Memory B cell (primary cell): ENCODE measurements around the gene KDSR.

ENCODE experiments used
- ATAC-seq: fragments of 150-1000 bp; cut with Tn5 transposase; 2 replicates; pipeline ENCODE4 v1.10.0; 2021; ENCODE audit warnings: low read depth, mild to moderate bottlenecking, moderate library complexity
- DNase-seq, 2 donors: peaks; one replicate each; pipeline ENCODE4 v3.0.0; 2022; ENCODE audit warnings: low spot score in 2 of 2
- H3K27ac Mint-ChIP-seq: one replicate; pipeline ENCODE4 v1.8.0; 2022; ENCODE audit warnings: mild to moderate bottlenecking, moderate library complexity, mixed read lengths
- H3K27me3 Mint-ChIP-seq: one replicate; pipeline ENCODE4 v1.8.0; 2022; ENCODE audit warnings: mixed read lengths
- H3K36me3 Mint-ChIP-seq: one replicate; pipeline ENCODE4 v1.8.0; 2022; ENCODE audit warnings: mild to moderate bottlenecking, mixed read lengths
- H3K4me1 Mint-ChIP-seq: one replicate; pipeline ENCODE4 v1.8.0; 2022; ENCODE audit warnings: mixed read lengths
- H3K4me3 Mint-ChIP-seq: one replicate; pipeline ENCODE4 v1.8.0; 2022; ENCODE audit warnings: mild to moderate bottlenecking, moderate library complexity, mixed read lengths
- H3K9me3 Mint-ChIP-seq: one replicate; pipeline ENCODE4 v1.8.0; 2022; ENCODE audit warnings: mixed read lengths

The KDSR gene, protein sequence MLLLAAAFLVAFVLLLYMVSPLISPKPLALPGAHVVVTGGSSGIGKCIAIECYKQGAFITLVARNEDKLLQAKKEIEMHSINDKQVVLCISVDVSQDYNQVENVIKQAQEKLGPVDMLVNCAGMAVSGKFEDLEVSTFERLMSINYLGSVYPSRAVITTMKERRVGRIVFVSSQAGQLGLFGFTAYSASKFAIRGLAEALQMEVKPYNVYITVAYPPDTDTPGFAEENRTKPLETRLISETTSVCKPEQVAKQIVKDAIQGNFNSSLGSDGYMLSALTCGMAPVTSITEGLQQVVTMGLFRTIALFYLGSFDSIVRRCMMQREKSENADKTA

DNA sequence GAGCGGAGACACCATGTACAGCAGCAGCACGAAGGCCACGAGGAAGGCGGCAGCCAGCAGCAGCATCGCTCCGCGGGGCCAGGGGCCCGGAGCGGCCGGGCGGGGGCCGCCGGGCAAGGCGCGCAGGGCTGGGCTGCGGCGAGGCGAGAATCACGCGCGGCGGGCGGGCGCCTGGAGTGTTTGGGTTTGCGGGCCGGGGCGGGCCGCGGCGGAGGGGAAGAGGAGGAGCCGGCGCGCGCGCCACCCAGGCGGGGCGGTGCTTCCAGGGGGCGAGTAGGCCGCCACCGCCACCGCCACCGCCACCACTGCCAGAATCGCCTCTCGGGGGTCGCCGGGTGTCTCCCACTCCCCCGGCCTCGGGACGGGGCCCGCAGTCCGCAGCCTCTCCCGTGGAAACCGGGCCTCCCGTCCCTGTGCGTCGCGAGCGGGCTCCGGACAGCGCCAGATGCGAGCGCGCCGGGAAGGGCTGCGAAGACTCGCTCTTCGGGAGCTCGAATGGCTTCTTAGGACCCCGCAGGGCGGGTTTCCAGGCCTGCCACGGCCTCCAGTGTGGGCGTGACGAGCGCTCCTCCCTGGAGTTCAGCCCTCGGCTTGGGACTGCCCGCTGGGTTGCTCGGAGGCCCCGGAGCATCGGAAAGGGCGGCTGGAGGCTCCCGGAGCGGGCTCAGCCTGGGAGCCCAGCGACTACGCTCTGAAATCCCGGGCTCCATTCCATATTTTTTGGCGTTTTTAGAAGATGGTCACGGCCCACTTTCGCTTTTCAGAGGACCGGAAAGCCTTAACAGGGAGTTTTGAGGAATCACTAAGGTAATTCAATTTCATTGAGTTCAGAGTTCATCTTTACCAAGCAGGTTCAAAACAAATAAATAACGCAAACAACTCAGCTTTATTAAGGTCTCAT is at the start of gene KDSR:
TSS of gene KDSR (minus strand) at position 154 of the 901 bp plus-strand sequence. CDS start at position 66, 88 bp downstream.
- H3K36me3 Mint-ChIP-seq: peaks cover 3% of the 10 kb centered on the region
- peak within 1 kb of the TSS; percentile 90 for H3K4me3 Mint-ChIP-seq
- ATAC-seq: peak; percentile 93
- peak within 1 kb of the TSS; percentile 84 for H3K27ac Mint-ChIP-seq
- peaks cover 17% of the 10 kb centered on the region for H3K4me1 Mint-ChIP-seq
- DNase-seq: peak; percentile 80 to 87
- H3K9me3 Mint-ChIP-seq: peaks cover 4% of the 10 kb centered on the region
- H3K27me3 Mint-ChIP-seq: no peaks in the 10 kb centered on the region

DNA sequence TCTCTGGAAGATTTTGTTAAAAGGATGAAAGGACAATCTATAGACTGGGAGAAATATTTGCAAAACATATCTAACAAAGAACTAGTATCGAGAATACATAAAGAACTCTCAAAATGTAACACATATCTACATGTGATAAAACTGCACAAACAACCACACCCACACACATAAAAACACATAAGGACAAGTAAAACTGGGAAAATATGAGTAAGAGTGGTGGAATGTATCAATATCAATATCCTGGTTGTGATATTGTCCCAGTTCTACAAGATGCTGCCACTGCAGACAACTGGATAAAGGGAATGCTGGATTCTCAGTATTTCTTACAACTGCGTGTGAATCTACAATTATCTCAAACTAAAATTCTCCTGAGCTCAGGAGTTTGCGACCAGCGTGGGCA is 45.9 kb upstream of the KDSR start:
- peaks cover 25% of the 10 kb centered on the region for H3K36me3 Mint-ChIP-seq
- H3K9me3 Mint-ChIP-seq: no peaks in the 10 kb centered on the region
- H3K4me1 Mint-ChIP-seq: peaks cover 10% of the 10 kb centered on the region
- H3K27ac Mint-ChIP-seq: no peak overlapping the region
- no peak overlapping the region for H3K4me3 Mint-ChIP-seq
- no peak for DNase-seq
- H3K27me3 Mint-ChIP-seq: no peaks in the 10 kb centered on the region
- ATAC-seq: no peak

GRCh38 chr18:63410792-63411191 is 43.8 kb upstream of the KDSR start:
- peaks cover 13% of the 10 kb centered on the region for H3K4me1 Mint-ChIP-seq
- no peaks in the 10 kb centered on the region for H3K27me3 Mint-ChIP-seq
- peaks cover 35% of the 10 kb centered on the region for H3K36me3 Mint-ChIP-seq
- no peaks in the 10 kb centered on the region for H3K9me3 Mint-ChIP-seq
- no peak overlapping the region for H3K27ac Mint-ChIP-seq
- DNase-seq: no peak
- no peak for ATAC-seq
- H3K4me3 Mint-ChIP-seq: no peak overlapping the region

- Mint-ChIP-seq H3K9me3 (no peaks in the 10 kb centered on the region), H3K27me3 (no peaks in the 10 kb centered on the region), H3K4me3 (no peak overlapping the region), H3K4me1 (peaks cover 9% of the 10 kb centered on the region), H3K36me3 (peaks cover 28% of the 10 kb centered on the region), H3K27ac (no peak overlapping the region)
- ATAC-seq (no peak), DNase-seq (no peak)
Observed at GRCh38 chr18:63409301-63409700, 42.3 kb upstream of the KDSR start.

GRCh38 chr18:63407734-63408133 is 40.7 kb upstream of the KDSR start:
- H3K4me1 Mint-ChIP-seq: peaks cover 5% of the 10 kb centered on the region

GRCh38 chr18:63405986-63406385 is 39.0 kb upstream of the KDSR start:
- no peak for ATAC-seq

More at GRCh38 chr18:63407734-63408133, 40.7 kb upstream of the KDSR start:
- Mint-ChIP-seq H3K27me3 (no peaks in the 10 kb centered on the region), H3K4me3 (no peak overlapping the region), H3K9me3 (no peaks in the 10 kb centered on the region), H3K36me3 (peaks cover 29% of the 10 kb centered on the region), H3K27ac (no peak overlapping the region)
- ATAC-seq: no peak
- no peak for DNase-seq

GRCh38 chr18:63402246-63403162 is 35.5 kb upstream of the KDSR start:
- ATAC-seq: no peak
- Mint-ChIP-seq H3K36me3 (peaks cover 23% of the 10 kb centered on the region), H3K4me1 (peaks cover 2% of the 10 kb centered on the region), H3K4me3 (no peak overlapping the region), H3K27me3 (no peaks in the 10 kb centered on the region), H3K27ac (no peak overlapping the region), H3K9me3 (no peaks in the 10 kb centered on the region)
- DNase-seq: no peak

More at GRCh38 chr18:63405986-63406385, 39.0 kb upstream of the KDSR start:
- Mint-ChIP-seq H3K4me1 (peaks cover 3% of the 10 kb centered on the region), H3K36me3 (peaks cover 35% of the 10 kb centered on the region), H3K27me3 (no peaks in the 10 kb centered on the region), H3K27ac (no peak overlapping the region), H3K4me3 (no peak overlapping the region), H3K9me3 (no peaks in the 10 kb centered on the region)
- DNase-seq: no peak

DNA sequence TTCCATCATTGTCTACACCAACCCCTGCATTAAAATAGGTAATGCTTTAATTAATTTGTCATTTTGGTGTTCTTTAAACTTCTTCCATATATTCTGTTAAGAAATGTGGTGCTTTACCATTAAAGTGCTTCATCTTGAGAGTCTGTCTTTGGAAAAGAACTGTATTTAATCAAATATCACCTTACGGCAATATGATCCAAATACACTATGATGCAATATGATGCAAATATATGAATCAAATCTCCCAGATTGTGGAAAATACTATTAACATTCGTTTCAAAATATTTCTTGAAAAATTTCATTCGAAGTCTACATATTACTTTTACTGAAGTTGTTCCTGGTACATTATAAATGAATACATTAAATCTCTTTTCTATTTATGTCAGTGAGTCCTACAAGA is 32.3 kb upstream of the KDSR start:
- ATAC-seq (no peak), DNase-seq (no peak)
- H3K9me3 Mint-ChIP-seq: no peaks in the 10 kb centered on the region
- H3K36me3 Mint-ChIP-seq: peaks cover 18% of the 10 kb centered on the region
- H3K4me3 Mint-ChIP-seq: no peak overlapping the region
- peaks cover 2% of the 10 kb centered on the region for H3K4me1 Mint-ChIP-seq
- H3K27ac Mint-ChIP-seq: no peak overlapping the region
- H3K27me3 Mint-ChIP-seq: no peaks in the 10 kb centered on the region

- H3K4me3 Mint-ChIP-seq: no peak overlapping the region
- ATAC-seq (no peak), DNase-seq (no peak)
- no peaks in the 10 kb centered on the region for H3K9me3 Mint-ChIP-seq
- H3K27me3 Mint-ChIP-seq: no peaks in the 10 kb centered on the region
- H3K4me1 Mint-ChIP-seq: peaks cover 2% of the 10 kb centered on the region
- H3K27ac Mint-ChIP-seq: no peak overlapping the region
- peaks cover 11% of the 10 kb centered on the region for H3K36me3 Mint-ChIP-seq
Observed at GRCh38 chr18:63397349-63397748, 30.3 kb upstream of the KDSR start.

- Mint-ChIP-seq H3K27me3 (no peaks in the 10 kb centered on the region), H3K4me3 (no peak overlapping the region), H3K9me3 (no peaks in the 10 kb centered on the region), H3K4me1 (peaks cover 2% of the 10 kb centered on the region), H3K27ac (no peak overlapping the region), H3K36me3 (peaks cover 8% of the 10 kb centered on the region)
- DNase-seq (no peak), ATAC-seq (no peak)
Observed at GRCh38 chr18:63395503-63395902, 28.5 kb upstream of the KDSR start.

- no peak overlapping the region for H3K4me3 Mint-ChIP-seq
- no peak for ATAC-seq
- H3K27me3 Mint-ChIP-seq: no peaks in the 10 kb centered on the region
- DNase-seq: no peak
- peaks cover 2% of the 10 kb centered on the region for H3K4me1 Mint-ChIP-seq
- peaks cover 9% of the 10 kb centered on the region for H3K36me3 Mint-ChIP-seq
- H3K9me3 Mint-ChIP-seq: no peaks in the 10 kb centered on the region
- H3K27ac Mint-ChIP-seq: no peak overlapping the region
Observed at GRCh38 chr18:63394954-63395353, 27.9 kb upstream of the KDSR start.

GRCh38 chr18:63387861-63388260 is 20.9 kb upstream of the KDSR start:
- H3K36me3 Mint-ChIP-seq: peaks cover 8% of the 10 kb centered on the region
- no peaks in the 10 kb centered on the region for H3K4me1 Mint-ChIP-seq
- ATAC-seq (no peak), DNase-seq (no peak)
- H3K9me3 Mint-ChIP-seq: peaks cover 2% of the 10 kb centered on the region
- H3K27me3 Mint-ChIP-seq: no peaks in the 10 kb centered on the region
- no peak overlapping the region for H3K27ac Mint-ChIP-seq
- no peak overlapping the region for H3K4me3 Mint-ChIP-seq

GRCh38 chr18:63382843-63383242 is 15.8 kb upstream of the KDSR start:
- peaks cover 3% of the 10 kb centered on the region for H3K4me1 Mint-ChIP-seq
- H3K27me3 Mint-ChIP-seq: no peaks in the 10 kb centered on the region
- H3K36me3 Mint-ChIP-seq: peaks cover 6% of the 10 kb centered on the region
- peaks cover 2% of the 10 kb centered on the region for H3K9me3 Mint-ChIP-seq
- no peak overlapping the region for H3K27ac Mint-ChIP-seq
- H3K4me3 Mint-ChIP-seq: no peak overlapping the region
- ATAC-seq: no peak
- DNase-seq: no peak

DNA sequence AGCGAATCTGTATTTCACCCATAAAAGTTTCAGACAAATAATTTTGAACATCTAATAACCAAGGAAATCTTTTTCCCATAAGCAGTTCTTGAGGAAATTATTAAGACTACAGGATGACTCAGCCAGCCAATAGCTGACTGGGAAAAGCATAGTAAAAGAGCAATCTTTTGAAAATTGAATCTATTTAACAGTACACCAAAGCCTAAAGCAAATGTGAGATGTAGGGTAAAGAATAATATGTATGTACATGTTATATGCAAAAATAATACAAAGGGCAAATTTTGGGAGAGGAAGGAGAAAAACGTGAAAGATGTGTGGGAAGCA is 12.6 kb upstream of the KDSR start:
- H3K4me3 Mint-ChIP-seq: no peak overlapping the region
- DNase-seq (no peak), ATAC-seq (no peak)
- H3K9me3 Mint-ChIP-seq: peaks cover 9% of the 10 kb centered on the region
- H3K27me3 Mint-ChIP-seq: no peaks in the 10 kb centered on the region
- H3K4me1 Mint-ChIP-seq: peaks cover 6% of the 10 kb centered on the region
- peaks cover 9% of the 10 kb centered on the region for H3K36me3 Mint-ChIP-seq
- H3K27ac Mint-ChIP-seq: no peak overlapping the region
